ENCODE data around the gene YBX2. TPM values are rescaled to one million over a fixed set of nuclear protein-coding genes. Genes with fewer than 3 reads are reported as not detected.

The YBX2 gene
- total and polyA plus RNA-seq, 9 donors: 0.36 to 2.7 (median 1.1) TPM

GRCh38 chr17:7266784-7267183 lies 27.7 kb downstream of the YBX2 start:
- H3K27ac ChIP-seq (ENCODE audit: low read length): no peak overlapping the region
- WGBS (ENCODE audit: insufficient coverage): no CpG with 5 or more reads among the region's 1 CpG

GRCh38 chr17:7263801-7264078 lies 30.7 kb downstream of the YBX2 start:
- Histone ChIP-seq H3K9me3 (replicated peaks; ENCODE audit: control insufficient read depth, low read depth, low read length) (no peaks in the 10 kb centered on the region), H3K36me3 (ENCODE audit: control insufficient read depth, insufficient read depth, low read length) (peaks cover 9% of the 10 kb centered on the region), H3K4me3 (ENCODE audit: low read length) (no peak overlapping the region), H3K27ac (ENCODE audit: low read length) (no peak overlapping the region), H3K27me3 (ENCODE audit: control insufficient read depth, insufficient read depth, low read length) (peaks cover 64% of the 10 kb centered on the region), H3K4me1 (ENCODE audit: control insufficient read depth, insufficient read depth, low read length) (peaks cover 24% of the 10 kb centered on the region)
- WGBS (ENCODE audit: insufficient coverage): 38% methylated on average over 4 of the region's 4 CpGs
- no peak for DNase-seq

More at GRCh38 chr17:7266784-7267183, 27.7 kb downstream of the YBX2 start:
- Histone ChIP-seq H3K4me1 (ENCODE audit: control insufficient read depth, insufficient read depth, low read length) (peaks cover 13% of the 10 kb centered on the region), H3K9me3 (replicated peaks; ENCODE audit: control insufficient read depth, low read depth, low read length) (no peaks in the 10 kb centered on the region), H3K4me3 (ENCODE audit: low read length) (no peak overlapping the region), H3K36me3 (ENCODE audit: control insufficient read depth, insufficient read depth, low read length) (no peaks in the 10 kb centered on the region), H3K27me3 (ENCODE audit: control insufficient read depth, insufficient read depth, low read length) (peaks cover 47% of the 10 kb centered on the region)
- no peak for DNase-seq

GRCh38 chr17:7262935-7263800 lies 31.3 kb downstream of the YBX2 start:
- Histone ChIP-seq H3K36me3 (ENCODE audit: control insufficient read depth, insufficient read depth, low read length) (peaks cover 15% of the 10 kb centered on the region), H3K9me3 (replicated peaks; ENCODE audit: control insufficient read depth, low read depth, low read length) (no peaks in the 10 kb centered on the region), H3K27ac (ENCODE audit: low read length) (no peak overlapping the region), H3K4me3 (ENCODE audit: low read length) (no peak overlapping the region), H3K27me3 (ENCODE audit: control insufficient read depth, insufficient read depth, low read length) (peaks cover 64% of the 10 kb centered on the region), H3K4me1 (ENCODE audit: control insufficient read depth, insufficient read depth, low read length) (peaks cover 24% of the 10 kb centered on the region)
- no peak for DNase-seq
- 2% methylated on average over 13 of the region's 26 CpGs for WGBS (ENCODE audit: insufficient coverage)

GRCh38 chr17:7262192-7262934 lies 32.1 kb downstream of the YBX2 start, which contains the start of gene CLDN7:
CLDN7 (minus strand) TSS chr17:7262478; CDS start chr17:7262043, 435 bp downstream.
- Histone ChIP-seq H3K36me3 (ENCODE audit: control insufficient read depth, insufficient read depth, low read length) (peaks cover 22% of the 10 kb centered on the region), H3K4me1 (ENCODE audit: control insufficient read depth, insufficient read depth, low read length) (peaks cover 24% of the 10 kb centered on the region), H3K27me3 (ENCODE audit: control insufficient read depth, insufficient read depth, low read length) (peaks cover 61% of the 10 kb centered on the region), H3K27ac (ENCODE audit: low read length) (no peak within 1 kb of the TSS), H3K9me3 (replicated peaks; ENCODE audit: control insufficient read depth, low read depth, low read length) (no peaks in the 10 kb centered on the region), H3K4me3 (ENCODE audit: low read length) (peak within 1 kb of the TSS; percentile 41)
- WGBS (ENCODE audit: insufficient coverage): 2% methylated on average over 58 of the region's 64 CpGs
- no peak for DNase-seq

- DNase-seq: no peak
- Histone ChIP-seq H3K27ac (ENCODE audit: low read length) (no peak overlapping the region), H3K27me3 (ENCODE audit: control insufficient read depth, insufficient read depth, low read length) (peaks cover 56% of the 10 kb centered on the region), H3K36me3 (ENCODE audit: control insufficient read depth, insufficient read depth, low read length) (peaks cover 30% of the 10 kb centered on the region), H3K4me3 (ENCODE audit: low read length) (peak overlapping the region; percentile 41), H3K9me3 (replicated peaks; ENCODE audit: control insufficient read depth, low read depth, low read length) (no peaks in the 10 kb centered on the region), H3K4me1 (ENCODE audit: control insufficient read depth, insufficient read depth, low read length) (peaks cover 24% of the 10 kb centered on the region)
- WGBS (ENCODE audit: insufficient coverage): 2% methylated on average over 65 of the region's 71 CpGs
These were observed 32.9 kb downstream of the YBX2 start for GRCh38 chr17:7261379-7262191.

GRCh38 chr17:7260651-7261378 lies 33.6 kb downstream of the YBX2 start:
- Histone ChIP-seq H3K27ac (ENCODE audit: low read length) (no peak overlapping the region), H3K36me3 (ENCODE audit: control insufficient read depth, insufficient read depth, low read length) (peaks cover 37% of the 10 kb centered on the region), H3K9me3 (replicated peaks; ENCODE audit: control insufficient read depth, low read depth, low read length) (no peaks in the 10 kb centered on the region), H3K4me3 (ENCODE audit: low read length) (peak overlapping the region; percentile 41), H3K4me1 (ENCODE audit: control insufficient read depth, insufficient read depth, low read length) (peaks cover 24% of the 10 kb centered on the region), H3K27me3 (ENCODE audit: control insufficient read depth, insufficient read depth, low read length) (peaks cover 52% of the 10 kb centered on the region)
- WGBS (ENCODE audit: insufficient coverage): 5% methylated on average over 52 of the region's 54 CpGs
- DNase-seq: no peak

- peaks cover 24% of the 10 kb centered on the region for H3K4me1 ChIP-seq (ENCODE audit: control insufficient read depth, insufficient read depth, low read length)
- H3K9me3 ChIP-seq (replicated peaks; ENCODE audit: control insufficient read depth, low read depth, low read length): no peaks in the 10 kb centered on the region
- no peak for DNase-seq
- H3K4me3 ChIP-seq (ENCODE audit: low read length): no peak overlapping the region
- 85% methylated on average over 3 of the region's 4 CpGs for WGBS (ENCODE audit: insufficient coverage)
- H3K27me3 ChIP-seq (ENCODE audit: control insufficient read depth, insufficient read depth, low read length): peaks cover 47% of the 10 kb centered on the region
- peaks cover 42% of the 10 kb centered on the region for H3K36me3 ChIP-seq (ENCODE audit: control insufficient read depth, insufficient read depth, low read length)
- no peak overlapping the region for H3K27ac ChIP-seq (ENCODE audit: low read length)
These were observed 34.3 kb downstream of the YBX2 start for GRCh38 chr17:7260151-7260550.

- H3K27me3 ChIP-seq (ENCODE audit: control insufficient read depth, insufficient read depth, low read length): peaks cover 43% of the 10 kb centered on the region
- no peak overlapping the region for H3K4me3 ChIP-seq (ENCODE audit: low read length)
- H3K4me1 ChIP-seq (ENCODE audit: control insufficient read depth, insufficient read depth, low read length): peaks cover 24% of the 10 kb centered on the region
- H3K9me3 ChIP-seq (replicated peaks; ENCODE audit: control insufficient read depth, low read depth, low read length): no peaks in the 10 kb centered on the region
- H3K27ac ChIP-seq (ENCODE audit: low read length): no peak overlapping the region
- 100% methylated on average over 1 of the region's 6 CpGs for WGBS (ENCODE audit: insufficient coverage)
- peaks cover 47% of the 10 kb centered on the region for H3K36me3 ChIP-seq (ENCODE audit: control insufficient read depth, insufficient read depth, low read length)
- DNase-seq: no peak
These were observed 34.9 kb downstream of the YBX2 start for GRCh38 chr17:7259555-7259889.

- H3K9me3 ChIP-seq (replicated peaks; ENCODE audit: control insufficient read depth, low read depth, low read length): no peaks in the 10 kb centered on the region
- H3K4me3 ChIP-seq (ENCODE audit: low read length): no peak overlapping the region
- 94% methylated on average over 6 of the region's 7 CpGs for WGBS (ENCODE audit: insufficient coverage)
- peaks cover 24% of the 10 kb centered on the region for H3K4me1 ChIP-seq (ENCODE audit: control insufficient read depth, insufficient read depth, low read length)
- H3K36me3 ChIP-seq (ENCODE audit: control insufficient read depth, insufficient read depth, low read length): peaks cover 52% of the 10 kb centered on the region
- H3K27ac ChIP-seq (ENCODE audit: low read length): no peak overlapping the region
- DNase-seq: peak; percentile 7
- peaks cover 39% of the 10 kb centered on the region for H3K27me3 ChIP-seq (ENCODE audit: control insufficient read depth, insufficient read depth, low read length)
These were observed 35.5 kb downstream of the YBX2 start for GRCh38 chr17:7258731-7259554.
